GM12891 (cell line): ENCODE measurements around the gene HSBP1L1.

Experiments used
- PAX5 ChIP-seq: IDR thresholded peaks from 2 replicates; pipeline ENCODE4 v1.6.1; 2011; ENCODE audit warnings: low read length, moderate library complexity, mild to moderate bottlenecking; ENCODE audit not compliant: insufficient read depth, severe bottlenecking
- POLR2A ChIP-seq: IDR thresholded peaks from 2 replicates; pipeline ENCODE4 v1.6.1; 2011; ENCODE audit warnings: low read depth, low read length, control low read depth
- POLR2AphosphoS5 ChIP-seq: IDR thresholded peaks from 2 replicates; pipeline ENCODE4 v1.6.1; 2011; ENCODE audit warnings: low read depth, low read length, control low read depth
- POU2F2 ChIP-seq: IDR thresholded peaks from 2 replicates; pipeline ENCODE4 v1.6.1; 2011; ENCODE audit warnings: low read depth, mild to moderate bottlenecking, control low read depth, low read length, moderate library complexity
- SPI1 ChIP-seq: IDR thresholded peaks from 2 replicates; pipeline ENCODE4 v1.6.1; 2011; ENCODE audit warnings: low read depth, low read length, control low read depth
- TAF1 ChIP-seq: IDR thresholded peaks from 2 replicates; pipeline ENCODE4 v1.6.1; 2011; ENCODE audit warnings: low read depth, low read length, control low read depth

- TF ChIP-seq POLR2AphosphoS5 (no peak), PAX5 (no peak), POU2F2 (no peak), TAF1 (no peak), POLR2A (no peak), SPI1 (no peak)
Observed at GRCh38 chr18:80010551-80010906, 46.1 kb downstream of the HSBP1L1 start.
